GM23338 (cell line): ENCODE data around the gene IL1B. TPM values are rescaled to one million over a fixed set of nuclear protein-coding genes. Genes with fewer than 3 reads are reported as not detected.

Source experiments
- ATAC-seq: fragments of 200-7000 bp; cut with Tn5 transposase; 3 replicates; pipeline ENCODE4 v1.9.1; 2020
- DNase-seq: peaks from one replicate; pipeline ENCODE4 v3.0.0-alpha.2; 2015; ENCODE audit warnings: low spot score
- H2AFZ ChIP-seq: fragments of 200-600 bp; sonication (generic); 2 replicates; pipeline ENCODE4 v1.8.0; 2016; ENCODE audit warnings: antibody characterized with exemption, mild to moderate bottlenecking, moderate library complexity
- H3F3A ChIP-seq: fragments of 200-600 bp; sonication (generic); replicated peaks from 2 replicates; pipeline ENCODE4 v1.8.0; 2017; ENCODE audit warnings: antibody characterized with exemption, mixed run types, low read depth
- H3K27ac ChIP-seq: fragments of 200-600 bp; sonication (generic); 2 replicates; pipeline ENCODE4 v1.6.1; 2016; ENCODE audit warnings: low read depth
- H3K27me3 ChIP-seq: fragments of 200-600 bp; sonication (generic); 2 replicates; pipeline ENCODE4 v1.8.0; 2016; ENCODE audit warnings: mild to moderate bottlenecking, mixed run types, moderate library complexity; ENCODE audit not compliant: insufficient read depth
- H3K36me3 ChIP-seq: fragments of 200-600 bp; sonication (generic); 2 replicates; pipeline ENCODE4 v1.8.0; 2016; ENCODE audit warnings: mild to moderate bottlenecking; ENCODE audit not compliant: insufficient read depth
- H3K4me1 ChIP-seq: fragments of 200-600 bp; sonication (generic); 2 replicates; pipeline ENCODE4 v1.8.0; 2016; ENCODE audit warnings: mild to moderate bottlenecking, moderate library complexity; ENCODE audit not compliant: insufficient read depth
- H3K4me2 ChIP-seq: fragments of 200-600 bp; sonication (generic); 2 replicates; pipeline ENCODE4 v1.7.1; 2017; ENCODE audit warnings: mixed run types
- H3K4me3 ChIP-seq: fragments of 200-600 bp; sonication (generic); 2 replicates; pipeline ENCODE4 v1.6.1; 2016; ENCODE audit warnings: mixed run types
- H3K79me2 ChIP-seq: fragments of 200-600 bp; sonication (generic); replicated peaks from 2 replicates; pipeline ENCODE4 v1.8.0; 2017; ENCODE audit warnings: mild to moderate bottlenecking; ENCODE audit not compliant: insufficient read depth
- H3K9me2 ChIP-seq: fragments of 200-600 bp; sonication (generic); 2 replicates; pipeline ENCODE4 v1.8.0; 2017; ENCODE audit not compliant: insufficient read depth
- H4K20me1 ChIP-seq: fragments of 200-600 bp; sonication (generic); replicated peaks from 2 replicates; pipeline ENCODE4 v1.8.0; 2017; ENCODE audit warnings: mild to moderate bottlenecking; ENCODE audit not compliant: insufficient read depth
- H3K27ac Mint-ChIP-seq: 2 replicates; pipeline ENCODE4 v1.8.0; 2020; ENCODE audit warnings: inconsistent platforms, mild to moderate bottlenecking, moderate library complexity, mixed read lengths
- H3K27me3 Mint-ChIP-seq: 3 replicates; pipeline ENCODE4 v1.8.0; 2022; ENCODE audit warnings: low read depth, mild to moderate bottlenecking, moderate library complexity, mixed read lengths, inconsistent platforms; ENCODE audit not compliant: insufficient read depth, poor library complexity
- H3K36me3 Mint-ChIP-seq: 3 replicates; pipeline ENCODE4 v1.8.0; 2021; ENCODE audit warnings: low read depth, mild to moderate bottlenecking, inconsistent platforms, moderate library complexity, mixed read lengths
- H3K4me1 Mint-ChIP-seq: 3 replicates; pipeline ENCODE4 v1.8.0; 2020; ENCODE audit warnings: mild to moderate bottlenecking, inconsistent platforms, mixed read lengths
- H3K4me3 Mint-ChIP-seq: 3 replicates; pipeline ENCODE4 v1.8.0; 2021; ENCODE audit warnings: moderate library complexity, mild to moderate bottlenecking, inconsistent platforms, mixed read lengths
- H3K9me3 Mint-ChIP-seq: 3 replicates; pipeline ENCODE4 v1.8.0; 2020; ENCODE audit warnings: moderate library complexity, mild to moderate bottlenecking, inconsistent platforms, mixed read lengths
- CREB1 ChIP-seq: fragments of 250-450 bp; sonication (Bioruptor Pico); IDR thresholded peaks from 2 replicates; pipeline ENCODE4 v1.5.0; 2020; ENCODE audit warnings: low read depth, mild to moderate bottlenecking, moderate library complexity
- EZH2phosphoT487 ChIP-seq: fragments of 200-600 bp; sonication (generic); IDR thresholded peaks from one replicate; pipeline ENCODE4 v1.8.1; 2018; ENCODE audit warnings: antibody characterized with exemption; ENCODE audit not compliant: unreplicated experiment
- JUNB ChIP-seq: IDR thresholded peaks from one replicate; pipeline ENCODE4 v1.6.1; 2016; ENCODE audit warnings: antibody characterized with exemption; ENCODE audit not compliant: unreplicated experiment
- POLR2AphosphoS5 ChIP-seq: IDR thresholded peaks from 2 replicates; pipeline ENCODE4 v1.6.1; 2016; ENCODE audit warnings: antibody characterized with exemption, low read depth
- STAT1 ChIP-seq: IDR thresholded peaks from one replicate; pipeline ENCODE4 v1.6.1; 2016; ENCODE audit warnings: antibody characterized with exemption; ENCODE audit not compliant: unreplicated experiment
- ZNF114 ChIP-seq: fragments of 250-450 bp; sonication (Bioruptor Pico); IDR thresholded peaks from 2 replicates; pipeline ENCODE4 v1.5.0; 2020; ENCODE audit warnings: mild to moderate bottlenecking, moderate library complexity
- polyA plus RNA-seq: library from polyadenylated mRNA; unstranded; fragments of >200 nt; fragmentation: Nextera tagmentation; extraction: Ambion mirVana; gene quantifications from 2 replicates; pipeline ENCODE4 v1.2.1, GENCODE V29; 2016
- total RNA-seq: library from RNA; depleted of rRNA; stranded (reverse); fragments of >200 nt; shearing (Covaris generic); gene quantifications from 2 replicates; pipeline ENCODE4 v1.2.3, GENCODE V29; 2014
- TF ChIP-seq, protein P1 (sequence below): fragments of 250-450 bp; sonication (Bioruptor Pico); IDR thresholded peaks from 2 replicates; pipeline ENCODE4 v1.5.0; 2020; ENCODE audit warnings: mild to moderate bottlenecking, moderate library complexity

The IL1B gene
- total and polyA plus RNA-seq, 2 experiments from 2014 or later, result not detected

DNA sequence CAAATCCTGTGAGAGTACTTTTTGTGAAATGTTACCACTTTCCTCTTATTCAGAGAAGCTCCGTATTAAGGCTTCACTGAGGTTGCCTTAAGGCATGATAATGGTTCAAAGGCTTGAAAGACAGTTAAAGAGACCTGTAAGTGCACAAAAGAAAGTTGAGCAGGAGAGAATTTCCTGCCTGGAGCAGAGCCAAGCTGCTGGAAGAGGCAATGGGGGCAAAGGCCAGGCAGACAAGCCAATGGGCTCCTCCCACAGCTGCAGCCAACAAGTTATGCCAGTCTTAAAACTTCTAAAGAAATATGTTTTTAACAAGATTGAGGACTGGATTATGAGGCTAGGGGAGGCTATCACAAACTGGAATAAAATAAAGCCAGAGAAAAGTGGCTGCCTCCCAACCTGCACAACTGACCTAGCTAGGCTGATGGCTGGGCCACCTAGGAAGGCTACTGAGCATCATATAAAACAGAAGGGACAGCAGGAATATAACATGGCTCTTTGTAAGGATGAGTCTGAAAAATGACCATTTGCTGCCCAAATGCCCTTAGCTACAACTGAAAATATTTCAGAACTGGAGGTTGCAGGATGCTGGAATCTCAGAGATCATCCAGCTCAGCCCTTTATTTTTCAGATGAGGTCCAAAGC, 2.1 kb downstream of the IL1B start:
- no peak overlapping the region for H3K4me3 Mint-ChIP-seq
- Histone ChIP-seq H4K20me1 (no peaks in the 10 kb centered on the region), H3K4me2 (no peak overlapping the region), H3K4me3 (no peak overlapping the region), H3K79me2 (no peaks in the 10 kb centered on the region), H3K36me3 (no peaks in the 10 kb centered on the region), H3K9me2 (peaks cover 11% of the 10 kb centered on the region), H3K4me1 (peaks cover 4% of the 10 kb centered on the region; the same call in 1 of the 2 replicates), H3K27ac (no peak overlapping the region), H2AFZ (no peak overlapping the region), H3F3A (no peaks in the 10 kb centered on the region), H3K27me3 (no peaks in the 10 kb centered on the region)
- peaks cover 3% of the 10 kb centered on the region for H3K27me3 Mint-ChIP-seq
- no peak for ATAC-seq
- no peaks in the 10 kb centered on the region for H3K9me3 Mint-ChIP-seq
- no peak for DNase-seq
- no peaks in the 10 kb centered on the region for H3K36me3 Mint-ChIP-seq
- TF ChIP-seq ZNF114, result no peak
- no peak for TF ChIP-seq POLR2AphosphoS5
- no peak for TF ChIP-seq JUNB
- TF ChIP-seq EZH2phosphoT487, result no peak
- TF ChIP-seq CREB1 (CRISPR knock-in tag), result no peak
- TF ChIP-seq, protein P1, sequence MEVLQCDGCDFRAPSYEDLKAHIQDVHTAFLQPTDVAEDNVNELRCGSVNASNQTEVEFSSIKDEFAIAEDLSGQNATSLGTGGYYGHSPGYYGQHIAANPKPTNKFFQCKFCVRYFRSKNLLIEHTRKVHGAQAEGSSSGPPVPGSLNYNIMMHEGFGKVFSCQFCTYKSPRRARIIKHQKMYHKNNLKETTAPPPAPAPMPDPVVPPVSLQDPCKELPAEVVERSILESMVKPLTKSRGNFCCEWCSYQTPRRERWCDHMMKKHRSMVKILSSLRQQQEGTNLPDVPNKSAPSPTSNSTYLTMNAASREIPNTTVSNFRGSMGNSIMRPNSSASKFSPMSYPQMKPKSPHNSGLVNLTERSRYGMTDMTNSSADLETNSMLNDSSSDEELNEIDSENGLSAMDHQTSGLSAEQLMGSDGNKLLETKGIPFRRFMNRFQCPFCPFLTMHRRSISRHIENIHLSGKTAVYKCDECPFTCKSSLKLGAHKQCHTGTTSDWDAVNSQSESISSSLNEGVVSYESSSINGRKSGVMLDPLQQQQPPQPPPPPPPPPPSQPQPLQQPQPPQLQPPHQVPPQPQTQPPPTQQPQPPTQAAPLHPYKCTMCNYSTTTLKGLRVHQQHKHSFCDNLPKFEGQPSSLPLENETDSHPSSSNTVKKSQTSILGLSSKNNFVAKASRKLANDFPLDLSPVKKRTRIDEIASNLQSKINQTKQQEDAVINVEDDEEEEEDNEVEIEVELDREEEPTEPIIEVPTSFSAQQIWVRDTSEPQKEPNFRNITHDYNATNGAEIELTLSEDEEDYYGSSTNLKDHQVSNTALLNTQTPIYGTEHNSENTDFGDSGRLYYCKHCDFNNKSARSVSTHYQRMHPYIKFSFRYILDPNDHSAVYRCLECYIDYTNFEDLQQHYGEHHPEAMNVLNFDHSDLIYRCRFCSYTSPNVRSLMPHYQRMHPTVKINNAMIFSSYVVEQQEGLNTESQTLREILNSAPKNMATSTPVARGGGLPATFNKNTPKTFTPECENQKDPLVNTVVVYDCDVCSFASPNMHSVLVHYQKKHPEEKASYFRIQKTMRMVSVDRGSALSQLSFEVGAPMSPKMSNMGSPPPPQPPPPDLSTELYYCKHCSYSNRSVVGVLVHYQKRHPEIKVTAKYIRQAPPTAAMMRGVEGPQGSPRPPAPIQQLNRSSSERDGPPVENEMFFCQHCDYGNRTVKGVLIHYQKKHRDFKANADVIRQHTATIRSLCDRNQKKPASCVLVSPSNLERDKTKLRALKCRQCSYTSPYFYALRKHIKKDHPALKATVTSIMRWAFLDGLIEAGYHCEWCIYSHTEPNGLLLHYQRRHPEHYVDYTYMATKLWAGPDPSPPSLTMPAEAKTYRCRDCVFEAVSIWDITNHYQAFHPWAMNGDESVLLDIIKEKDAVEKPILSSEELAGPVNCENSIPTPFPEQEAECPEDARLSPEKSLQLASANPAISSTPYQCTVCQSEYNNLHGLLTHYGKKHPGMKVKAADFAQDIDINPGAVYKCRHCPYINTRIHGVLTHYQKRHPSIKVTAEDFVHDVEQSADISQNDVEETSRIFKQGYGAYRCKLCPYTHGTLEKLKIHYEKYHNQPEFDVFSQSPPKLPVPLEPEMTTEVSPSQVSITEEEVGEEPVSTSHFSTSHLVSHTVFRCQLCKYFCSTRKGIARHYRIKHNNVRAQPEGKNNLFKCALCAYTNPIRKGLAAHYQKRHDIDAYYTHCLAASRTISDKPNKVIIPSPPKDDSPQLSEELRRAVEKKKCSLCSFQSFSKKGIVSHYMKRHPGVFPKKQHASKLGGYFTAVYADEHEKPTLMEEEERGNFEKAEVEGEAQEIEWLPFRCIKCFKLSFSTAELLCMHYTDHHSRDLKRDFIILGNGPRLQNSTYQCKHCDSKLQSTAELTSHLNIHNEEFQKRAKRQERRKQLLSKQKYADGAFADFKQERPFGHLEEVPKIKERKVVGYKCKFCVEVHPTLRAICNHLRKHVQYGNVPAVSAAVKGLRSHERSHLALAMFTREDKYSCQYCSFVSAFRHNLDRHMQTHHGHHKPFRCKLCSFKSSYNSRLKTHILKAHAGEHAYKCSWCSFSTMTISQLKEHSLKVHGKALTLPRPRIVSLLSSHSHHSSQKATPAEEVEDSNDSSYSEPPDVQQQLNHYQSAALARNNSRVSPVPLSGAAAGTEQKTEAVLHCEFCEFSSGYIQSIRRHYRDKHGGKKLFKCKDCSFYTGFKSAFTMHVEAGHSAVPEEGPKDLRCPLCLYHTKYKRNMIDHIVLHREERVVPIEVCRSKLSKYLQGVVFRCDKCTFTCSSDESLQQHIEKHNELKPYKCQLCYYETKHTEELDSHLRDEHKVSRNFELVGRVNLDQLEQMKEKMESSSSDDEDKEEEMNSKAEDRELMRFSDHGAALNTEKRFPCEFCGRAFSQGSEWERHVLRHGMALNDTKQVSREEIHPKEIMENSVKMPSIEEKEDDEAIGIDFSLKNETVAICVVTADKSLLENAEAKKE (CRISPR knock-in tag), result no peak
- no peak for TF ChIP-seq STAT1
- H3K27ac Mint-ChIP-seq, result no peak overlapping the region
- H3K4me1 Mint-ChIP-seq, result peaks cover 22% of the 10 kb centered on the region
